ENCODE results near the gene NPSR1. TPM values are rescaled to one million over a fixed set of nuclear protein-coding genes. Genes with fewer than 3 reads are reported as not detected.

Gene NPSR1
- total RNA-seq, 1 donor from 2014 or later, result not detected

DNA sequence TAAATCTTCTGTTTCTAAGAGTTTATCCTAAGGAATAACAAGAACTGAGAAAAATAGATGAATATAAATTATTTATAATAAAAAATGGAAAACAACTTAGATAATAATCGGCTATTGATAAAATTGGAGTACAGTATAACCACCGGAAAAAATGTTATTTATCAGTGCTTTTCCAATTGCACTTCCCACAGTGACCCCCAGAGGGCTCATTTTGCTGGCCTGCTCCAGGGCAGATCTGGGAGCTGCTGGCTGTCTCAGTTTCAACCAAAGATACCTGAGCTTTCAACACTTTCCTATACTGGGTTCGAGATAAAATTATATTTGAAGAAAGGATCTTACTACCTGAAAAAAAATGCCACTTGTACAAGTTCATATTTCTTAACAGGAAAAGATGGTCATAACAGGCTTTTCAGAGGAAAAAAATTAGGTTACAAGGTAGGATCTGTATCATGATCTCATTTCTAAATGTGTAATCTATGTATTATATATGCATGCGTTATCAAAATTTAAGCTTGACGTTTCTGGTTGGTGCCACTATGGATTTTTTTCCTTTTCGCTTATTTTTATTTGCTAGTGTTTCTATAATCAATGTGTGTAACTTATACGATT is 165.7 kb downstream of the NPSR1 start:
- TF ChIP-seq CTCF (IDR thresholded peaks at IDR 0.05; ENCODE audit: insufficient read depth, low read length, poor library complexity, severe bottlenecking), result peak; percentile 93

DNA sequence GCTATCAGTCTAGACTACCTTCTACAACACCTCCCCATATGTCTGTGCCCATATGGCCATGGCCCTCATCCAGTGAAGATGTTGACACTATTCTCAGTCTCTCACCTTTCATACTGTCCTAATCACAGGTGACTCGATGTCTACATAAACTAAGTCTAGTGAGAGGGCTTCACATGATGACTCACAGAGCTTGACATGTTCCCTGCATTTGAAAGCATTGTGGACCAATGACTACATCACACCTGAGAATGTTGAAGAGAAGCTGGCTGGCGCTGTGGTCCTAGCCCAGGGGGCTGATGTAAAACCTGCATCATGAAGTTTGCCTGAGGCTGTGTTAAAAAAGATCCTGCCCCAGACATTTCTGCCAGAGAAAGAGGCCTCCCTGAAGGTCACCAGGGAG is 167.2 kb downstream of the NPSR1 start:
- TF ChIP-seq CTCF (IDR thresholded peaks at IDR 0.05; ENCODE audit: insufficient read depth, low read length, poor library complexity, severe bottlenecking), result no peak
- no peak for DNase-seq (ENCODE audit: low read depth)

More for the DNA sequence above, 165.7 kb downstream of the NPSR1 start:
- Histone ChIP-seq H3K27me3 (ENCODE audit: control insufficient read depth, insufficient read depth, low read length) (no peaks in the 10 kb centered on the region), H3K4me3 (ENCODE audit: low read depth, low read length) (no peak overlapping the region), H3K36me3 (ENCODE audit: control insufficient read depth, insufficient read depth, low read length) (no peaks in the 10 kb centered on the region)
- DNase-seq (ENCODE audit: low read depth), result no peak

GRCh38 chr7:34830390-34830789 is 172.4 kb downstream of the NPSR1 start:
- no peak for DNase-seq (ENCODE audit: low read depth)
- Histone ChIP-seq H3K36me3 (ENCODE audit: control insufficient read depth, insufficient read depth, low read length) (no peaks in the 10 kb centered on the region), H3K27me3 (ENCODE audit: control insufficient read depth, insufficient read depth, low read length) (no peaks in the 10 kb centered on the region), H3K4me3 (ENCODE audit: low read depth, low read length) (no peak overlapping the region)
- no peak for TF ChIP-seq CTCF (IDR thresholded peaks at IDR 0.05; ENCODE audit: insufficient read depth, low read length, poor library complexity, severe bottlenecking)

More for the DNA sequence above, 167.2 kb downstream of the NPSR1 start:
- Histone ChIP-seq H3K36me3 (ENCODE audit: control insufficient read depth, insufficient read depth, low read length) (no peaks in the 10 kb centered on the region), H3K27me3 (ENCODE audit: control insufficient read depth, insufficient read depth, low read length) (no peaks in the 10 kb centered on the region), H3K4me3 (ENCODE audit: low read depth, low read length) (no peak overlapping the region)

DNA sequence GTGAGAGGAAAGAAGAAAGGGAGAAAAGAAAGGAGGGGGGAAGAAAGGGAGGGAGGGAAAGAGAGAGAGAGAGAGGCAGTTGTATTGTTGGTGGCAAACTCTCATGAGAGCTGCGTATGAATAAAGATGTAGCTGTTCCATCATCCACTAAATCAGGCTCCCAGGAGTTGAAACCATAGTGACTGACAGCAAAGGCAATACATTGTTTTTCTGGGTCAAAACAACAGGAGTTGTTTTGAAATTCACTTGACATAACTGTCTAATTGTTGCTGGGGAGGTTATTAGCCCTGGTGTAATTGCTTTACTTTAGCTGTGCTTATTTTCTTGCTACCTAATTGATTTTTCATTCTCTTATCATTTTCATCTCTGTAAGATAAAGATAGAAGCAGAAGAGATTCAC is 173.4 kb downstream of the NPSR1 start:
- Histone ChIP-seq H3K27me3 (ENCODE audit: control insufficient read depth, insufficient read depth, low read length) (no peaks in the 10 kb centered on the region), H3K4me3 (ENCODE audit: low read depth, low read length) (no peak overlapping the region), H3K36me3 (ENCODE audit: control insufficient read depth, insufficient read depth, low read length) (no peaks in the 10 kb centered on the region)
- no peak for DNase-seq (ENCODE audit: low read depth)
- no peak for TF ChIP-seq CTCF (IDR thresholded peaks at IDR 0.05; ENCODE audit: insufficient read depth, low read length, poor library complexity, severe bottlenecking)

DNA sequence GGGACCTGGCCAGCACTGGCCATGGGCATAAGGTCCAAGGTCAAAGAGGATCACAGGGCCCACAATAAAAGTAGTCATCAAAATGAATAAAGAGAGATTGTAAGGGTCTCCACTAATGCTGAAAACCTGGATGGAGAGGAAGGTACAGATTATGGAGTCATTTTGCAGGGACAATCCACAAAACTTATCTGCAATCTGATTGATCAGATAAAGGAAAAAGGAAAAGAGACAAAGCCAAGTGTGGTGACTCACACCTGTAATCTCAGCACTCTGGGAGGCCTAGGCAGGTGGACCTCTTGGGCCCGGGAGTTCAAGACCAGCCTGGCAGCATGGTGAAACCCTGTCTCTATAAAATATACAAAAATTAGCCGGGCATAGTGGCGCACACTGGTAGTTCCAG is 174.0 kb downstream of the NPSR1 start:
- no peak overlapping the region for H3K4me3 ChIP-seq (ENCODE audit: low read depth, low read length)
- no peak for DNase-seq (ENCODE audit: low read depth)
- H3K27me3 ChIP-seq (ENCODE audit: control insufficient read depth, insufficient read depth, low read length), result no peaks in the 10 kb centered on the region
- no peaks in the 10 kb centered on the region for H3K36me3 ChIP-seq (ENCODE audit: control insufficient read depth, insufficient read depth, low read length)
- TF ChIP-seq CTCF (IDR thresholded peaks at IDR 0.05; ENCODE audit: insufficient read depth, low read length, poor library complexity, severe bottlenecking), result no peak

Data from kidney epithelial cell (primary cell).